ENCODE measurements around the gene AKNAD1.

The AKNAD1 gene

GRCh38 chr1:108779455-108779854, 77.4 kb downstream of the AKNAD1 start:
- no peak for DNase-seq

- DNase-seq: no peak
Measured at GRCh38 chr1:108777839-108778238, 79.1 kb downstream of the AKNAD1 start.

DNA sequence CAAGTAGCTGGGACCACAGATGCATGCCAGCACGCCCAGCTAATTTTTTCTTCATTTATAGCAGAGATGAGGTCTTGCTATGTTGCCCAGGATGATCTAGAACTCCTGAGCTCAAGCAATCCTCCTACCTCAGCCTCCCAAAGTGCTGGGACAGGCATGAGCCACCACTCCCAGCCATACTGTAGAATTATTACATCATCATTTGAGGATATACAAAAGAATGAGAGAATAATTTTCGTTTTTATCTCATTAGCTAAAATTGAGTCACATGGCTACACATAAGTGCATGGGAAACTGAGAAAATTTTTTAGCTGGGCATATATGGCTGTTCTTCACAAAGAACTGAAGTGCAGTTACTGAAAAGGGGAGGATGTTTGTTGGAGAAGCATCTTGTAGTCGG, 89.2 kb downstream of the AKNAD1 start:
- DNase-seq: no peak

- no peak for DNase-seq
Measured at GRCh38 chr1:108767115-108767514, 89.8 kb downstream of the AKNAD1 start.
